Neuronal stem cell (in vitro differentiated cells): ENCODE results near the gene YWHAH.

Experiments
- DNase-seq: peaks from one replicate; pipeline ENCODE4 v3.0.0-alpha.2; 2013; ENCODE audit warnings: low spot score
- H2AFZ ChIP-seq: one replicate; pipeline ENCODE4 v1.6.1; 2013; ENCODE audit warnings: mild to moderate bottlenecking, low read length, inconsistent platforms
- H2AK5ac ChIP-seq: 2 replicates; pipeline ENCODE4 v1.6.1; 2013; ENCODE audit warnings: low read depth, mild to moderate bottlenecking, inconsistent platforms, low read length, moderate library complexity, mixed read lengths
- H2BK120ac ChIP-seq: 2 replicates; pipeline ENCODE4 v1.6.1; 2013; ENCODE audit warnings: low read depth, mild to moderate bottlenecking, inconsistent platforms, low read length, moderate library complexity, mixed read lengths
- H2BK12ac ChIP-seq: one replicate; pipeline ENCODE4 v1.6.1; 2013; ENCODE audit warnings: low read length, inconsistent platforms
- H2BK15ac ChIP-seq: 2 replicates; pipeline ENCODE4 v1.6.1; 2013; ENCODE audit warnings: mild to moderate bottlenecking, low read length, inconsistent platforms, mixed read lengths
- H2BK5ac ChIP-seq: one replicate; pipeline ENCODE4 v1.6.1; 2013; ENCODE audit warnings: inconsistent platforms, mild to moderate bottlenecking, low read length, moderate library complexity
- H3K14ac ChIP-seq: one replicate; pipeline ENCODE4 v1.6.1; 2013; ENCODE audit warnings: low read length, inconsistent platforms
- H3K18ac ChIP-seq: 2 replicates; pipeline ENCODE4 v1.6.1; 2013; ENCODE audit warnings: low read length, inconsistent platforms
- H3K23ac ChIP-seq: 2 replicates; pipeline ENCODE4 v1.6.1; 2013; ENCODE audit warnings: low read depth, mild to moderate bottlenecking, mixed read lengths, low read length, inconsistent platforms; ENCODE audit not compliant: poor library complexity
- H3K27ac ChIP-seq: replicated peaks from 3 replicates; pipeline ENCODE4 v1.5.1; 2013; ENCODE audit warnings: low read length, inconsistent platforms
- H3K27me3 ChIP-seq, 3 experiments: 2 replicates each; pipeline ENCODE4 v1.6.1; 2013; ENCODE audit warnings: low read length in 3 of 3, mild to moderate bottlenecking in 2 of 3, inconsistent platforms in 1 of 3, low read depth in 1 of 3, mixed read lengths in 1 of 3, moderate library complexity in 1 of 3; ENCODE audit not compliant: control insufficient read depth in 3 of 3, insufficient read depth in 3 of 3
- H3K36me3 ChIP-seq, 2 donors: replicated peaks in 1 of 2; 2 replicates each; pipeline ENCODE4 v1.6.1; 2013; ENCODE audit warnings: low read length in 2 of 2; ENCODE audit not compliant: control insufficient read depth in 2 of 2, insufficient read depth in 2 of 2
- H3K4ac ChIP-seq: 2 replicates; pipeline ENCODE4 v1.6.1; 2013; ENCODE audit warnings: inconsistent platforms, mild to moderate bottlenecking, low read length, moderate library complexity
- H3K4me1 ChIP-seq, 2 donors: 1 replicate in 1 of 2; 2 replicates in 1 of 2; pipeline ENCODE4 v1.6.1; 2013; ENCODE audit warnings: low read length in 2 of 2, low read depth in 1 of 2; ENCODE audit not compliant: control insufficient read depth in 2 of 2, insufficient read depth in 1 of 2
- H3K4me2 ChIP-seq: one replicate; pipeline ENCODE4 v1.6.1; 2013; ENCODE audit warnings: mild to moderate bottlenecking, low read length, inconsistent platforms; ENCODE audit not compliant: insufficient read depth, poor library complexity, severe bottlenecking
- H3K4me3 ChIP-seq, 2 donors: 2 replicates each; pipeline ENCODE4 v1.5.1; 2013; ENCODE audit warnings: low read length in 2 of 2, mild to moderate bottlenecking in 2 of 2, inconsistent platforms in 1 of 2, moderate library complexity in 1 of 2
- H3K79me1 ChIP-seq: one replicate; pipeline ENCODE4 v1.6.1; 2013; ENCODE audit warnings: low read depth, mild to moderate bottlenecking, inconsistent platforms, low read length, moderate library complexity
- H3K9ac ChIP-seq: one replicate; pipeline ENCODE4 v1.6.1; 2013; ENCODE audit warnings: mild to moderate bottlenecking, low read depth, low read length, inconsistent platforms; ENCODE audit not compliant: poor library complexity
- H3K9me3 ChIP-seq, 2 donors: replicated peaks in 1 of 2; 2 replicates each; pipeline versions ENCODE3 to v1.6.1; 2013; ENCODE audit warnings: low read length in 2 of 2, mild to moderate bottlenecking in 2 of 2, inconsistent platforms in 1 of 2, low read depth in 1 of 2, mixed read lengths in 1 of 2, moderate library complexity in 1 of 2; ENCODE audit not compliant: control insufficient read depth in 2 of 2, insufficient read depth in 1 of 2
- H4K8ac ChIP-seq: one replicate; pipeline ENCODE4 v1.6.1; 2013; ENCODE audit warnings: low read depth, mild to moderate bottlenecking, inconsistent platforms, low read length, moderate library complexity
- H4K91ac ChIP-seq: one replicate; pipeline ENCODE4 v1.6.1; 2013; ENCODE audit warnings: low read length, low read depth, mild to moderate bottlenecking, inconsistent platforms; ENCODE audit not compliant: poor library complexity
- WGBS, 2 donors: extraction: QIAGEN DNeasy Blood & Tissue Kit; methylation state at CpG; one replicate each; pipeline ENCODE4 v1.1.7; 2013; ENCODE audit warnings: missing lambda C conversion rate in 2 of 2, mixed read lengths in 1 of 2; ENCODE audit not compliant: insufficient read length in 2 of 2, insufficient replicate concordance in 1 of 2; ENCODE audit errors: extremely low coverage in 2 of 2; 5-methylcytosine and 5-hydroxymethylcytosine counted together

The YWHAH gene

DNA sequence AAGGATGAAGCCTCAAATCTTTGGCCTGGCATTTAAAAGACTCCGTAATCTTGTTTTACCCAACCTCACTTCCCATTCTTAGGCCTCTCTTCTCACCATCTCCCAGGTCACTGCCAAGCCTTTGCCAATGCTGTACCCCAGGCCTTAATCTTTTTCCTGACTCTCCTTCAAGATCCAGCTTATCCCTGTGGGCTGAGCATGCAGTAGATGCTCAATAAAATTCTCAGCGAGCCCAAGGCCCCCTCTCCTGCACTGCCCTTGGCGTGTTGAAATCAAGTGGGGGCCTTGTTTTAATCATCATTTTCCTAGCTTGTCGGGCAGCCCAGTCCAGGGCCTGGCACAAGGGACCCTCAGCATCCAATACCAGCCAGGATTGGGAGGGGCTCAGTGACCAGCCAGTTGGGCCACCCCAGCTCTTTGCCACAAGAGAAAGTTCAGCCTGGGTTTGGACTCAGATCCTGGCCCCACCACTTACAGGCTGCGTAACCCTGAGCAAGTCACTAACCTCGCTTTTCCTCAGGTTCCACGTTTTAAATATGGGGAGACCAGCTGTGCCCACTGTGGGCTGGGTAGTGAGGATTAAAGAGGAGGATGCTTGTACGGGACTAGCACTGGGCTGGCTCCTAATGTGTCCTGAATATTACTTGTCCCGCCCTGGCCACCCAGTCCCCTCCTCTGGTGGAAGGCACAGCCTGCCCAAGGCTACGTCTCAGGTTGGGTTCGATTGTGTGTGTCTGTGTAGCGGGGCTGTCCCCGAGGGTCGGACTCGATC is 943 bp upstream of the YWHAH start:
- H3K36me3 ChIP-seq = peaks cover 4 to 34% of the 10 kb centered on the region in 2 donors
- no peak overlapping the region for H2BK120ac ChIP-seq
- peak overlapping the region; percentile 5 for H2BK12ac ChIP-seq
- peak overlapping the region; percentile 77 to 96 for H3K4me3 ChIP-seq
- peak overlapping the region; percentile 97 for H2AFZ ChIP-seq
- H4K8ac ChIP-seq = no peak overlapping the region
- peak overlapping the region; percentile 87 for H4K91ac ChIP-seq
- H3K18ac ChIP-seq = peak overlapping the region; percentile 97
- peak overlapping the region; percentile 0 for H2BK15ac ChIP-seq
- H3K4me2 ChIP-seq = peak overlapping the region; percentile 67
- no CpG with 5 or more reads among the region's 15 CpGs for WGBS, 2 donors
- H3K9me3 ChIP-seq = no peaks in the 10 kb centered on the region
- DNase-seq = no peak
- H3K79me1 ChIP-seq = no peaks in the 10 kb centered on the region
- no peak overlapping the region for H3K14ac ChIP-seq
- peak overlapping the region; percentile 91 for H3K27ac ChIP-seq
- H3K4ac ChIP-seq = peak overlapping the region; percentile 13
- no peaks in the 10 kb centered on the region for H3K27me3 ChIP-seq
- peak overlapping the region; percentile 97 for H2BK5ac ChIP-seq
- peak overlapping the region; percentile 85 for H3K9ac ChIP-seq
- H3K23ac ChIP-seq = peak overlapping the region; percentile 61
- no peak overlapping the region for H2AK5ac ChIP-seq
- peaks cover 8 to 13% of the 10 kb centered on the region in 2 donors for H3K4me1 ChIP-seq

DNA sequence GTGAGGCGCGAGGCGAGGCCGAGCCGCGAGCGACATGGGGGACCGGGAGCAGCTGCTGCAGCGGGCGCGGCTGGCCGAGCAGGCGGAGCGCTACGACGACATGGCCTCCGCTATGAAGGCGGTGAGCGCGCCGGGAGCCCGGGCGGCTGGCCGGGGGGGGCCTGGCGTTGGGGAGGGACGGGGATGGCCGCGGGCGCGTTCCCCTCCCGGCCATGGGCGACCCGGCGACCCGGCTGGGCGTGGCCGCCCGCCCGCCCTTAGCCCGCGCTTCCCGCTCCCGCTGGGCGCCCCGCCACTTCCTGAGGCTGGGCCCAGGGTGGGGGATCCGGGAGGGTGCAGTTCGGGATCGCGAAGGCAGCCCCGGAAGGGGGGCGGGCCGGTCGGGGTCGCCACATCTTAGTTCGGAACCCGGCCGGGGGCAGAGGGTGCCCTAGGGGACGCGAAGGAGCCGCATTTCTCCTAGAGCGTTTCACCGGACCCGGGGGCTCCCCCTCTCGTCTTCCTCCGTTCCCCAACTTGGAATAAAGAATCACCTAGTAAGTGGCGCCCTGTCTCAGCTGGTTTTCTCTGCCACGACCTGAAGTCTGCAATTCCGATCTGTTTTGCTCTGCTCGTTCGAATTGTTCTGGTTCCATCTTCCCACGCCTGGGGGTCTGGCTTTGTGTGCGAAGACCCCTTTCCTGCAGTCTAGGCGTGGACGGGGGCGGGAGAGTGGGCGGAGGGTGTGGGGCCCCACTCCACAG is 536 bp downstream of the YWHAH start:
- Histone ChIP-seq H3K14ac (peak overlapping the region; percentile 87), H4K8ac (no peak overlapping the region), H4K91ac (no peak overlapping the region), H3K4me2 (peak overlapping the region; percentile 75), H3K23ac (peak overlapping the region; percentile 89), H3K4me3 (peak overlapping the region; percentile 96 to 99), H2BK15ac (no peak overlapping the region), H3K18ac (peak overlapping the region; percentile 99), H2AFZ (peak overlapping the region; percentile 97), H3K9me3 (no peaks in the 10 kb centered on the region), H3K4ac (peak overlapping the region; percentile 27), H2BK12ac (no peak overlapping the region), H3K27ac (peak overlapping the region; percentile 99), H3K4me1 (peaks cover 6 to 13% of the 10 kb centered on the region in 2 donors), H2AK5ac (peak overlapping the region; percentile 64), H3K36me3 (peaks cover 4 to 48% of the 10 kb centered on the region in 2 donors), H3K9ac (peak overlapping the region; percentile 99), H3K27me3 (no peaks in the 10 kb centered on the region), H2BK5ac (peak overlapping the region; percentile 97), H2BK120ac (peak overlapping the region; percentile 89), H3K79me1 (no peaks in the 10 kb centered on the region)
- DNase-seq = peak; percentile 17
- no CpG with 5 or more reads among the region's 76 CpGs for WGBS, 2 donors

DNA sequence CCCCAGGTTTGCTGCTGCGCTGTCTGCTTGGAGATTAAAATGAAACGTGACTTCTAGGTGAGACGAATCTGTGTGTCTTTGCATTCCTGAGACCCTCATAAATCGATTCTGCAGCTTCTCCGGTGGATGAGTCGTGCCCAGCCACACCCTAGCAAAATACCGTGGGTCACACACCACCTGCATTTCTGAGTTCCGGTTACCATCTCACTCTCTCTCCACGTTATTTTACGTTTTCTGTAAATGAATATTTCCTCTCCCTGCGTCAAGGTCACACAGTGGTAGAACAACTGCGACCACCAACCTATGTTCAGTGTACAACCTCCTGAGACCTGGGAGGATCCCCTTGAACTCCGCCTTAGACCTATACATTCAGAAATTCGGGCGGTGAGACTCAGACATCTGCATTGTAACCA is 1.1 kb downstream of the YWHAH start:
- no peak overlapping the region for H3K4ac ChIP-seq
- no peaks in the 10 kb centered on the region for H3K27me3 ChIP-seq
- WGBS, 2 donors = no CpG with 5 or more reads among the region's 15 CpGs
- no peak overlapping the region for H2BK120ac ChIP-seq
- peaks cover 7 to 54% of the 10 kb centered on the region in 2 donors for H3K36me3 ChIP-seq
- H3K27ac ChIP-seq = no peak overlapping the region
- no peak overlapping the region for H4K8ac ChIP-seq
- DNase-seq = no peak
- H2AK5ac ChIP-seq = peak overlapping the region; percentile 64
- no peaks in the 10 kb centered on the region for H3K9me3 ChIP-seq
- H2BK5ac ChIP-seq = peak overlapping the region; percentile 97
- peak overlapping the region; percentile 99 for H3K9ac ChIP-seq
- H3K4me2 ChIP-seq = peak overlapping the region; percentile 75
- H3K23ac ChIP-seq = peak overlapping the region; percentile 80
- H4K91ac ChIP-seq = no peak overlapping the region
- peak overlapping the region; percentile 96 to 99 for H3K4me3 ChIP-seq
- peak overlapping the region; percentile 97 for H2AFZ ChIP-seq
- H2BK12ac ChIP-seq = no peak overlapping the region
- peaks cover 6 to 13% of the 10 kb centered on the region in 2 donors for H3K4me1 ChIP-seq
- H3K18ac ChIP-seq = peak overlapping the region; percentile 99
- H3K14ac ChIP-seq = peak overlapping the region; percentile 13
- no peak overlapping the region for H2BK15ac ChIP-seq
- peaks cover 2% of the 10 kb centered on the region for H3K79me1 ChIP-seq
